ENCODE results near the gene GPC1. TPM values are rescaled to one million over a fixed set of nuclear protein-coding genes. Genes with fewer than 3 reads are reported as not detected.

GPC1 gene
- total and polyA plus RNA-seq, 2 experiments from 2014 or later, result 71.4 to 142 TPM

DNA sequence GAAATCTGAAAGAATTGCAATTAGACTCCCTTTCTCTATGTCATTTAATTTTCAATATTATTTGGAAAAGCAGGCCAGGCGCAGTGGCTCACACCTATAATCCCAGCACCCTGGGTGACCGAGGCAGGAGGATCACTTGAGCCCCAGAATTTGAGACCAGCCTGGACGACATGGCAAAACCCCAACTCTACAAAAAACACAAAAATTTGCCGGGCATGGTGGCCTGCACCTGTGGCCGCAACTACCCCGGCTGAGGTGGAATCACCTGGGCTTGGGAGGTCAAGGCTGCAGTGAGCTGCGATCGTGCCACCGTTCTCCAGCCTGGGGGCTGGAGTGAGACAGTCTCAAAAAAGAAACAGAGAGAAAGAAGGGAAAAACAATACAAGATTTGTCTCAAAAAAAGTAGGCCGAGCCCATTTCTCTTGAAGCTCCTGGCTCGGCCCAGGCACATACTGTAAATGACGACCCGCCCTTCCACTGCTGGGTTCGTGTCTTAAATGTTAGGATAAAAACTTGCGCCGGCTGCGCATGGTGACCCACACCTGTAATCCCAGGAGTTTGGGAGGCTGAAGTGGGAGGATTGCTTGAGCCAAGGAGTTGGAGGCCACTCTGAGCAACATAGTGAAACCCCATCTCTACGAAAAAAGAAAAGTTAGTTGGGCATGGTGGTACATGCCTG lies 31.1 kb upstream of the GPC1 start:
- Histone ChIP-seq H3K4me2 (no peak overlapping the region), H3K79me2 (no peaks in the 10 kb centered on the region), H3K27me3 (no peaks in the 10 kb centered on the region), H3K36me3 (replicated peaks; ENCODE audit: insufficient read depth, low read depth) (no peaks in the 10 kb centered on the region), H3K9me2 (replicated peaks; ENCODE audit: insufficient read depth) (no peaks in the 10 kb centered on the region), H3K4me1 (ENCODE audit: insufficient read depth) (no peaks in the 10 kb centered on the region), H3K4me3 (no peak overlapping the region), H4K20me1 (ENCODE audit: insufficient read depth, poor library complexity, severe bottlenecking) (no peaks in the 10 kb centered on the region), H3K9me3 (ENCODE audit: low read depth) (no peaks in the 10 kb centered on the region), H2AFZ (no peak overlapping the region), H3K27ac (no peak overlapping the region)
- 96% methylated on average over 18 of the region's 18 CpGs for WGBS (ENCODE audit: low lambda C conversion rate, missing lambda C conversion rate)
- DNase-seq (ENCODE audit: low spot score), result no peak
- TF ChIP-seq EZH2 (IDR thresholded peaks at IDR 0.05; ENCODE audit: borderline replicate concordance) (no peak), EZH2phosphoT487 (IDR thresholded peaks at IDR 0.05; ENCODE audit: low read depth, severe bottlenecking, unreplicated experiment) (no peak)
- TF ChIP-seq, protein P1, sequence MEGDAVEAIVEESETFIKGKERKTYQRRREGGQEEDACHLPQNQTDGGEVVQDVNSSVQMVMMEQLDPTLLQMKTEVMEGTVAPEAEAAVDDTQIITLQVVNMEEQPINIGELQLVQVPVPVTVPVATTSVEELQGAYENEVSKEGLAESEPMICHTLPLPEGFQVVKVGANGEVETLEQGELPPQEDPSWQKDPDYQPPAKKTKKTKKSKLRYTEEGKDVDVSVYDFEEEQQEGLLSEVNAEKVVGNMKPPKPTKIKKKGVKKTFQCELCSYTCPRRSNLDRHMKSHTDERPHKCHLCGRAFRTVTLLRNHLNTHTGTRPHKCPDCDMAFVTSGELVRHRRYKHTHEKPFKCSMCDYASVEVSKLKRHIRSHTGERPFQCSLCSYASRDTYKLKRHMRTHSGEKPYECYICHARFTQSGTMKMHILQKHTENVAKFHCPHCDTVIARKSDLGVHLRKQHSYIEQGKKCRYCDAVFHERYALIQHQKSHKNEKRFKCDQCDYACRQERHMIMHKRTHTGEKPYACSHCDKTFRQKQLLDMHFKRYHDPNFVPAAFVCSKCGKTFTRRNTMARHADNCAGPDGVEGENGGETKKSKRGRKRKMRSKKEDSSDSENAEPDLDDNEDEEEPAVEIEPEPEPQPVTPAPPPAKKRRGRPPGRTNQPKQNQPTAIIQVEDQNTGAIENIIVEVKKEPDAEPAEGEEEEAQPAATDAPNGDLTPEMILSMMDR (IDR thresholded peaks at IDR 0.05; ENCODE audit: poor library complexity), result no peak

DNA sequence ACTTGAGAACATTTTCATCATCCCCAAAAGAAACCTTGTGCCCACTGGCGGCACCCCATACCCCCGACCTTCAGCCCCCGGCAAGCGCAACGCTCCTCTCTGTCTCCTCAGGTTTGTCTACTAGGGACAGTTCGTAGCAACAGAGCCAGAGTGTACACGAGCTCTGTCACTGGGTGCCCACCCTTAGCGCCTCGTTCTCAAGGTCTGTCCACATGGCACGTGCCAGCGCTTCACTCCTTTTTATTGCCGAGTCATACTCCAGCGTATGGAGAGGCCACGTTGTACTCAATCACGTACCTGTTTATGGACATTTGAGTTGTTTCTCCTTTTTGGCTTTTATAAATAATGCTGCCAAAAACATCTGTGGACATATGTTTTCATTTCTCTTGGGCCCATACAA lies 30.3 kb upstream of the GPC1 start:
- no peaks in the 10 kb centered on the region for H3K36me3 ChIP-seq (replicated peaks; ENCODE audit: insufficient read depth, low read depth)
- DNase-seq (ENCODE audit: low spot score), result no peak
- no peaks in the 10 kb centered on the region for H3K4me1 ChIP-seq (ENCODE audit: insufficient read depth)
- H4K20me1 ChIP-seq (ENCODE audit: insufficient read depth, poor library complexity, severe bottlenecking), result no peaks in the 10 kb centered on the region
- no peak overlapping the region for H2AFZ ChIP-seq
- H3K4me3 ChIP-seq, result no peak overlapping the region
- H3K79me2 ChIP-seq, result no peaks in the 10 kb centered on the region
- H3K27ac ChIP-seq, result no peak overlapping the region
- no peaks in the 10 kb centered on the region for H3K9me2 ChIP-seq (replicated peaks; ENCODE audit: insufficient read depth)
- TF ChIP-seq EZH2phosphoT487 (IDR thresholded peaks at IDR 0.05; ENCODE audit: low read depth, severe bottlenecking, unreplicated experiment) (no peak), EZH2 (IDR thresholded peaks at IDR 0.05; ENCODE audit: borderline replicate concordance) (no peak)
- TF ChIP-seq, protein P1 (IDR thresholded peaks at IDR 0.05; ENCODE audit: poor library complexity), result no peak
- H3K4me2 ChIP-seq, result no peak overlapping the region
- WGBS (ENCODE audit: low lambda C conversion rate, missing lambda C conversion rate), result 94% methylated on average over 15 of the region's 15 CpGs
- H3K9me3 ChIP-seq (ENCODE audit: low read depth), result no peaks in the 10 kb centered on the region
- no peaks in the 10 kb centered on the region for H3K27me3 ChIP-seq

DNA sequence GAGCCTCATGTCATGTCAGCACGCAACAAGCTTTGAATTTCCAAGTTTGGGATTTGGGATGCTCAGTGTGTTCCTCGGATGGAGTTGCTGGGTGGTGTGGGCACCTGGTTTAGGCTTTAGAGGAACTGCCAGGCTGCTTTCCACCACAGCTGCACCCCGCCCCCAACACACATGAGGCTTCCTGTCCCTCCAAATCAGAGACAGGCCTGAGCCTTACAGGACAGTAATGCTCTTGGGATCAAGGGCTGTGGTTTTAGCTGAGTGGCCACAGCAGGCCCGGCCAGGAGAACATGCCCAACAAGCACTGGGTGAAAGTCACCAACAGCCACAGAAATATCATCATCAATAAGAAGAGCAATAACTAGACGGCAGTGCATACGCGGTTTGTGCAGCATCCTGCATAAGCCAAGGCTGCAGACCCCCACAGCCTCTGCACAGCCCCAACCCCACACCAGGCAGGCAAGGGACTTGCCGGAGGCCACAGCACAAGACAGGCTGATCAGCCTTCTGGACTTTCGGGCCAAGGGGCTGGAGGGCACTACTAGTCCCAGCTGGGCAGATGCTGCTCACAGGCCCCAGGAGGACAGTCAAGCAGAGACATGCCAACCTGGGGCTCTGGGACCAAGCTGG lies 29.7 kb upstream of the GPC1 start:
- TF ChIP-seq EZH2 (IDR thresholded peaks at IDR 0.05; ENCODE audit: borderline replicate concordance) (no peak), EZH2phosphoT487 (IDR thresholded peaks at IDR 0.05; ENCODE audit: low read depth, severe bottlenecking, unreplicated experiment) (no peak)
- TF ChIP-seq, protein P1 (IDR thresholded peaks at IDR 0.05; ENCODE audit: poor library complexity), result no peak
- Histone ChIP-seq H3K27me3 (no peaks in the 10 kb centered on the region), H3K4me1 (ENCODE audit: insufficient read depth) (no peaks in the 10 kb centered on the region), H3K4me2 (no peak overlapping the region), H3K79me2 (no peaks in the 10 kb centered on the region), H3K9me3 (ENCODE audit: low read depth) (no peaks in the 10 kb centered on the region), H3K9me2 (replicated peaks; ENCODE audit: insufficient read depth) (no peaks in the 10 kb centered on the region), H2AFZ (no peak overlapping the region), H4K20me1 (ENCODE audit: insufficient read depth, poor library complexity, severe bottlenecking) (no peaks in the 10 kb centered on the region), H3K36me3 (replicated peaks; ENCODE audit: insufficient read depth, low read depth) (no peaks in the 10 kb centered on the region), H3K4me3 (no peak overlapping the region), H3K27ac (no peak overlapping the region)
- no peak for DNase-seq (ENCODE audit: low spot score)
- 96% methylated on average over 9 of the region's 9 CpGs for WGBS (ENCODE audit: low lambda C conversion rate, missing lambda C conversion rate)
